HL-60/S4 (cell line): ENCODE data around the gene LEFTY1.

Experiments
- in situ Hi-C: fragments of 300-500 bp; cut with MboI; formaldehyde crosslinking; loops from 2 replicates; pipeline ENCODE4 v1.14.3; 2022; ENCODE audit warnings: low sequenced_read_pairs

The LEFTY1 gene

DNA sequence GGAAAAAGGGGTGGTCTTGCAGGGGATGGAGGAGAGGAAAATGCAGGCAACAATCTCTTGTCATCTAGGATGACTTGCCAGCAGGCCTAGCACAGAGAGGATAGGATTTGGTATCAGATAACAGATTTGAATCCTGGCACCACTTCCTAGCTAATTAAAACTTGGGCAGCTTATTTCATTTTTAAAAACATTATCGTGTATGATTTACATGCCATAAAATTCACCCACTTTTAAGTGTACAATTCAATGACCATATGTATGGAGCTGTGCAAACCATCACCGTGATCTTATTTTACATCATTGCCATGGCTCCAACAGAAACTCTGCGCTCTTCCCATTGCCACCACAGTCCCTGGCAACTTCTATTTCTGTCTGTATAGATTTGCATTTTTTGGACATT lies 28.2 kb upstream of the LEFTY1 start:
- in situ Hi-C loops, result no loop called here

DNA sequence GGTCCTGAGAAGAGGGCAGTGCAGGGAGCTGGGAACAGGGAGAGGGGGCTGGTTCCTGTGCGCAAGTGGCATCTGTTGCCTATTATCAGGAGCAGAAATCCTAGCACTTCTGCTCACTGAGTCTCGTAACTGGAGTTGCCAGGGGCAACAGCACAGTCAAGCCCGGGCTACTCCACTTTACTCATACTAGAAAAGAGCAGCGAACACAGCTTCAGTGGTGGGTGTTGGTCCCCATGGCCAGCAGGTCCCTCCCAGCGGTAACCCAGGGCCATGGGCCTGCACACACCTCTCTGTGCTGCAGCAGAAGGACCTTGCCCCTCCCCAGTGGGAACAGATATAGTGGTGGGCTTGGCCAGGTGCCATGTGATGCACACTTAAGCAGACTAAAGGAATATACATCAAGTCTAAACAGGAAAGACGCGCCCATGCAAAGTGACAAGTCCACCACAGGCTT lies 26.6 kb upstream of the LEFTY1 start:
- in situ Hi-C loops, result no loop called here

DNA sequence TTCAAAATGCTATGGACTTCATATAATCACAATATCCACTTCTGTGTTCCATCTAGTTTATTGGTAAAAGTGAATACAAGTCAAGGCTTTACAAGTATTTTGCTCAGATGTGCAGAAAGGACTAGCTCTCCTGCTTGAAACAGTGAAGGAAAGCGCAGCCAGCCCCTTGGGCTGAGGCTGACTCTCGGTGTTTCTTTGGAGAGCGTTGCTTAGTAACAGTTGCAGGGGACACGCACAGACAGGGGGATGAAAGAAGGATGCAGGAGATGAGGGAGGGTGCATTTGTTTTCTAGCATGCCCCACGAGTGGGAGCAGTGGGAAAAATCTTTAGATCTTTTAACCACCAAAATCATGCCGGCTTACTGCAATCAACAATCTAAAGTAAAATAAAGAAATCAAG lies 26.0 kb upstream of the LEFTY1 start:
- in situ Hi-C loops, result no loop called here

GRCh38 chr1:225914391-225914790 lies 25.4 kb upstream of the LEFTY1 start:
- in situ Hi-C loops, result no loop called here

DNA sequence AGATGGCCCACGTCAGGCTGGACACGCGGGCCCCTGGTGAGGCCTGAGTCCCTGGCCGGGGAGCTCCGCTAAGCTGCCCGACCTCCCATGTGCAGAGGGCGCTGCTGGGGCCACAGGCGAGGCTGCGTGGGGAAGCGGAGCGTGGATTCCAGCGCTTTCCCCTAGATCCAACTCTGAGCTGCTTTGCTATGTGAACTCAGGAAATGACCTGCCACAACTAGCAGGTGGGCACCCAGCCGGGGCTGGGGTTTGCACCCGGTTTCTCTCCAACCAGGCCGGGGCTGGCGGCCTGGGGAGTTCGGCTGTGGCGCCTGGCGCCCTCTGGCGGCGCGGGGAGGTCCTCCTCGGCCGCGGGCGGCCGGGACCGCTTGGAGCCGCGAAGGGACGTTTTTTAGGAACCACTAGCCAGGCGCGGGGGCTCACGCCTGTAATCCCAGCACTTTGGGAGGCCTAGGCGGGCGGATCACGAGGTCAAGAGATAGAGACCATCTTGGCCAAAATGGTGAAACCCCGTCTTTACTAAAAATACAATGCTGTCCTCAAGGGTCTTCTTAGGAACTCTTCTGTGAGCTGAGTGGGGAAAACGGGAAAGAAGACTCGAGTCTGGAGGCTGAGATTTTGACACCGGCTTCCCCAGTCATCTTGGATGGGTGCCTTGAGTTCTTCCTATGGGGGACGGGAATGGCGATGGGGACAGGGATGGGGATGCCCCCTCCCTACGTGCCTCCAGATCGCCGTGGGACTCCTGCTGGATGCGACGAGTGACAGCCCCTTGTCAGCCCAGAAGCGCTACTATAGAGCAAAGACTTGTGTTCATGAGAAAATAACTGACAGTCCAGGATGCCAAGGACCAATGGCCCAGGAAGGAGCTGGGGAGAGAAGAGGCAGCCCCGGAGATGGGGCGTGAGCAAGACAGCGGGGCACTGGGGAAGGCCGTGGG lies 22.5 kb upstream of the LEFTY1 start:
- in situ Hi-C loops, result no loop called here

GRCh38 chr1:225909477-225909876 lies 20.5 kb upstream of the LEFTY1 start:
- in situ Hi-C loops, result no loop called here

DNA sequence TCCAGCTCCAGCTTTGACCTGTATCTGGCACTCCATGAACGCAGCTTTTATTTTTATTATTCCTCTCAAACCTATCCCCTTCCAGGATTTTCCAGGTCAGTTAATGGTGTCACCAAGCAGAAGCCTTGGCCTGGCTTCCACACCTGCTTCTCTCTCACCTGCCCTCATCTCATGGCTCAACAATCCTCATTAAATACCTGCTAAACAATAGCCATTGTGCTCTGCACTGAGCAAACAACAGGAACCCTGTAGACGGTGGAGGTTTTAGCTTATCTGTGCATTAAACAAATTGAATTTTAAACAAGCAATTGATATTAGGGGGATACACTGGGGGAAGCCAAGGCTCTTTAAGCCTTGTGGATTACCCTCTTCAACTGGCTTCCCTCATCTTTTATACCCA lies 19.8 kb upstream of the LEFTY1 start:
- in situ Hi-C loops, result no loop called here

DNA sequence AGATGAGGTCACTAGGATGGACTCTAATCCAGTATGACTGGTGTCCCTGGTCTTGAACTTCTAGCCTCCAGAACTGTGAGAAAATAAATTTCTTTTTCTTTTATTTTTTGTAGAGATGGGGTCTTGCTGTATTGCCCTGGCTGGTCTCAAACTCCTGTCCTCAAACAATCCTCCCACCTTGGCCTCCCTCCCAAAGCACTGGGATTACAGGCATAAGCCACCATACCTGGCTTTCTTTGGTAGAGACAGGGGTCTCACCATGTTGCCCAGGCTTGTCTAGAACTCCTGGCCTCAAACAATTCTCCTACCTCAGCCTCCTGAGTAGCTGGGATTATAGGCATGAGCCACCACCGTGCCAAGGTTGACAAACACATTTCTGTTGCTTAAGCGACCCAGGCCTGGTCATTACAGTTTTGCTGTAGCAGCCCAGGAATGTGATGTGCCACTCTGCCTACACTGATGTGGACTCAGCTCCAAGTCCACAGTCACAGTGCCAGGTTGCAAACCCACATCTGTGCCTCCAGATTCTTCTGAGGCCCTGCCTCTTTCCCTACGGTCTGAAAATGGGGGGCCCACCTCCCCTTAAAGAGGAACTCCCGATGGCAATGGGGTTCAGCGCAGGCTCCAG lies 19.2 kb upstream of the LEFTY1 start:
- in situ Hi-C loops, result no loop called here

GRCh38 chr1:225907341-225907740 lies 18.4 kb upstream of the LEFTY1 start:
- in situ Hi-C loops, result no loop called here

GRCh38 chr1:225906467-225906866 lies 17.5 kb upstream of the LEFTY1 start:
- in situ Hi-C loops, result no loop called here

- in situ Hi-C loops, result no loop called here
These were observed 14.7 kb upstream of the LEFTY1 start for GRCh38 chr1:225903623-225904022.

DNA sequence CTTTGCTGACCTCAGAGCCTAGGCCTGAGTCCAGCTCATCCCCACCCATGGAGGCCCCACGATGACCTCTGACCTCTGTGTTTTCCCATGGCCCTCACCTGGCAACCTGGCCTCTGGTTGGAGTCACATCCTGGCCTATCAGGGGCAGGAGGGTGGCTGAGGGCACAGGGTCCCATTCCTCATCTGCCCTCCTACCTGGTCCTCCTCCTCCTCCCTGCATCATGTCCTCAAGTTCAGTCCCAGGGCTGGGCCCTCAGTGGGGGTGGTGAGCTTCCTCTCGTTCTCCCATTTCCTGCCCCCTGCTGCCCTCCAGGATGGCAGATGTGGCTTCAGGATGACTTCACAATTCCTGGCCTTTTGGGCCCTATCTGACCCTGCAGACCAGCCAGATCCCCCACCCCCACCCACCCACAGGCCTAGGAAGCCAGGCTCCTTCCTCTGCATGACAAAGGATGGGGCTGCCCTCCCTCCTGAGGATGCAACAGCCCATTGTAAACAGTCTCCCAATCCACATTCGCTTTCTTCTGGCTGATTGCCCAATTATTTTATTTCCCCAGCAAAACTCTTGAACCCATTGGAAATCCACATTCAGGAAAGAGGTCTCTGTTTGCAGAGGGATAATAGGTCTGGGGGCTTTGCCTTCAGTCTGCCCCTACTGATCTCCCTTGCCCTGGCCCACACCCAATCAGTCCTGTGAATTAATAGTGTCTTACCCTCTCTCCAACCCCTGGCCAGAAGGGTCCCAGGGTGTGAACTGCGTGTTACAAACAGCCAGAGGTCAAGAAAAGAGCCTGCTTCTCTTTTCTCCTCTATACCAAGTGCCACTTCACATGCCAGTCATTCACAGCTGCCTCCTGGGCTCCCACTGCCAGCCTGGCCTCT lies 10.3 kb upstream of the LEFTY1 start:
- in situ Hi-C loops, result no loop called here

- in situ Hi-C loops, result no loop called here
These were observed 8.9 kb upstream of the LEFTY1 start for GRCh38 chr1:225897595-225898514.

GRCh38 chr1:225896937-225897549 lies 8.1 kb upstream of the LEFTY1 start:
- in situ Hi-C loops, result no loop called here

GRCh38 chr1:225896494-225896893 lies 7.5 kb upstream of the LEFTY1 start:
- in situ Hi-C loops, result no loop called here

GRCh38 chr1:225892307-225892706 lies 3.4 kb upstream of the LEFTY1 start:
- in situ Hi-C loops, result no loop called here

GRCh38 chr1:225891229-225891972 lies 2.5 kb upstream of the LEFTY1 start:
- in situ Hi-C loops, result no loop called here

DNA sequence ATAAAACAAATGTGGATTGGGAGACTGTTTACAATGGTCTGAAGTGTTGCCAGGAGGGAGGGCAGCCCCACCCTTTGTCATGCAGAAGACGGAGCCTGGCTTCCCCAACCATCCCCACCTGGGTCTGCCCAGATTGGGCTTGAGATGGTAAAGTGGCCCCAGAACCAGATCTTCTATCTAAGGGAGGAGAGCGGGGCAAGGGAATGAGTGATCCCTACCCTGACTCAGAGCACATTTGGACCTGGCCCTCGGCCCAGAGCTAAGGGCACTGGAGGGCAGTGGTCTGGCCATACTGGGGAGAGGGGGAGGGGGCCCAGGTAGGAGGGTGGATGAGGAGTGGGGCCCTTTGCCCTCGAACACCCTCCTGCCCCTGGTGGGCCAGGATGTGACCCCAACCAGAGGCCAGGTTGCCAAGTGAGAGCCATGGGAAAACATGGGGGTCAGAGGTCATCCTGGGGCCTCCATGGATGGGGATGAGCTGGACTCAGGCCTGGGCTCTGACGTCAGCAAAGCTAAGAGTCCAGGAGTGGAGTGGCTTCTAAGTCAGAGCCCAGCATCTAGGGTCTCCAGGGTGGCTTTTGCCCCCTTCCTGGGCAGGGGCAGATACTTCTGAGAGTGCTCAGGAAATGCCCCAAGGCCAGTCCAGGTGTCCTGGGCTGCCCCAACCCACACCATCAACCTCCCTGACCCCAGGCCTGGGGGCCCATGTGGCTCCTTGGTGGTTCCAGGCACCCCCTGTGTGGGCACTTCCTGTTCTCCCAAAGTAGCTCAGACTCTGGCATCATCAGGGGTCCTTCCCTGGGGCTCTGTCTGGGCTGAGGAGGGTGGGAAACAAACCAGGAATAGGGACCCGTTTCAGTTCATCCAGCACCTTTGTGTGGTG lies 1.6 kb upstream of the LEFTY1 start:
- in situ Hi-C loops, result no loop called here
